IPS DF 6.9 (cell line): ENCODE results near the gene RALGPS1.

Experiments
- DNase-seq: peaks from one replicate; pipeline ENCODE4 v3.0.0-alpha.2; 2013; ENCODE audit warnings: low read depth, low spot score
- H3K27ac ChIP-seq: one replicate; pipeline ENCODE4 v1.5.1; 2013; ENCODE audit warnings: low read length, control low read depth
- H3K27me3 ChIP-seq: 2 replicates; pipeline ENCODE4 v1.6.1; 2013; ENCODE audit warnings: mild to moderate bottlenecking, low read length; ENCODE audit not compliant: control insufficient read depth, insufficient read depth
- H3K36me3 ChIP-seq: 2 replicates; pipeline ENCODE4 v1.6.1; 2013; ENCODE audit warnings: low read length; ENCODE audit not compliant: control insufficient read depth, insufficient read depth
- H3K4me1 ChIP-seq: 2 replicates; pipeline ENCODE4 v1.6.1; 2013; ENCODE audit warnings: low read length; ENCODE audit not compliant: control insufficient read depth, insufficient read depth
- H3K4me3 ChIP-seq: 2 replicates; pipeline ENCODE4 v1.5.1; 2013; ENCODE audit warnings: mild to moderate bottlenecking, low read length
- H3K9me3 ChIP-seq: 2 replicates; pipeline ENCODE4 v1.6.1; 2013; ENCODE audit warnings: low read length, inconsistent platforms; ENCODE audit not compliant: control insufficient read depth, insufficient read depth
- WGBS: extraction: QIAGEN DNeasy Blood & Tissue Kit; methylation state at CpG from one replicate; pipeline ENCODE4 v1.1.7; 2013; ENCODE audit warnings: mixed read lengths, missing lambda C conversion rate; ENCODE audit not compliant: insufficient read length, insufficient coverage; 5-methylcytosine and 5-hydroxymethylcytosine counted together

RALGPS1 gene

GRCh38 chr9:127078336-127078735 lies 163.8 kb downstream of the RALGPS1 start:
- no CpG with 5 or more reads among the region's 6 CpGs for WGBS
- H3K27me3 ChIP-seq = no peaks in the 10 kb centered on the region
- peaks cover 15% of the 10 kb centered on the region; the same call in 1 of the 2 replicates for H3K4me1 ChIP-seq
- no peaks in the 10 kb centered on the region for H3K9me3 ChIP-seq
- no peak overlapping the region for H3K4me3 ChIP-seq
- H3K36me3 ChIP-seq = no peaks in the 10 kb centered on the region; the same call in 1 of the 2 replicates
- no peak overlapping the region for H3K27ac ChIP-seq
- no peak for DNase-seq

- no peak overlapping the region for H3K4me3 ChIP-seq
- no peaks in the 10 kb centered on the region; the same call in 1 of the 2 replicates for H3K36me3 ChIP-seq
- H3K27ac ChIP-seq = no peak overlapping the region
- no peaks in the 10 kb centered on the region for H3K27me3 ChIP-seq
- WGBS = no CpG with 5 or more reads among the region's 1 CpG
- peaks cover 15% of the 10 kb centered on the region; the same call in 1 of the 2 replicates for H3K4me1 ChIP-seq
- H3K9me3 ChIP-seq = no peaks in the 10 kb centered on the region
- DNase-seq = no peak
Measured at GRCh38 chr9:127078988-127079387, 164.4 kb downstream of the RALGPS1 start.

DNA sequence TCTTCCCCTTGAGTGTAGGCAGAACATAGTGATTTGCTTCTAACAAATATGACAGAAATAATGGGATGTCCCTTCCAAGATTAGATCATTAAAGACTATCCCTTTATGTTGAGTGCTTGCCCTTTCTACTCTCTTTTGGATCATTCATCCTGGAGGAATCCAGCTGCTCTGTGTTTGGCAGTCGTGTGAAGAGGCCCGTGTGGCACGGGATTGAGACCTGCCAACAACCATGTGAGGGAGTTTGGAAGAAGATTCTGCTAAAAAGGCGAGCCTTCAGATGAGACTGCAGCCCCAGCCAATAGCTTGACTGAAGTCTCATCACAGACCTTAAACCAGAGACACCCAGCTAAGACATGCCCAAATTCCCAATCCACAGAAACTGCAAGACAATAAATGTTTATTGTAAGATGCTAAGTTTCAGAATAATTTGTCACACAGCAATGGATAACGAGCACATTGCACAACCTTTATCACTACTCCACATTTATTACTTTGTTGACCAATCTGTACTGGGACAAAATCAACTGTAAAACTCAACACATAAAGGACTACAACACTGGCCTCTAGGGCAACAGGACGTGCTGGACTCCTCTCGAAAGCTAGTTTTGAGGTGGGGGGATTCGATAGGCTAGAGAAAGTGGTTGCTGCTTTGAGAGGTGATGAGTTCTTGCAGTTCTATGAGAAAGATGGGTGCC lies 165.0 kb downstream of the RALGPS1 start:
- Histone ChIP-seq H3K36me3 (no peaks in the 10 kb centered on the region; the same call in 1 of the 2 replicates), H3K27ac (no peak overlapping the region), H3K27me3 (no peaks in the 10 kb centered on the region), H3K9me3 (no peaks in the 10 kb centered on the region), H3K4me3 (no peak overlapping the region), H3K4me1 (peaks cover 11% of the 10 kb centered on the region; the same call in 1 of the 2 replicates)
- no CpG with 5 or more reads among the region's 8 CpGs for WGBS
- DNase-seq = no peak

DNA sequence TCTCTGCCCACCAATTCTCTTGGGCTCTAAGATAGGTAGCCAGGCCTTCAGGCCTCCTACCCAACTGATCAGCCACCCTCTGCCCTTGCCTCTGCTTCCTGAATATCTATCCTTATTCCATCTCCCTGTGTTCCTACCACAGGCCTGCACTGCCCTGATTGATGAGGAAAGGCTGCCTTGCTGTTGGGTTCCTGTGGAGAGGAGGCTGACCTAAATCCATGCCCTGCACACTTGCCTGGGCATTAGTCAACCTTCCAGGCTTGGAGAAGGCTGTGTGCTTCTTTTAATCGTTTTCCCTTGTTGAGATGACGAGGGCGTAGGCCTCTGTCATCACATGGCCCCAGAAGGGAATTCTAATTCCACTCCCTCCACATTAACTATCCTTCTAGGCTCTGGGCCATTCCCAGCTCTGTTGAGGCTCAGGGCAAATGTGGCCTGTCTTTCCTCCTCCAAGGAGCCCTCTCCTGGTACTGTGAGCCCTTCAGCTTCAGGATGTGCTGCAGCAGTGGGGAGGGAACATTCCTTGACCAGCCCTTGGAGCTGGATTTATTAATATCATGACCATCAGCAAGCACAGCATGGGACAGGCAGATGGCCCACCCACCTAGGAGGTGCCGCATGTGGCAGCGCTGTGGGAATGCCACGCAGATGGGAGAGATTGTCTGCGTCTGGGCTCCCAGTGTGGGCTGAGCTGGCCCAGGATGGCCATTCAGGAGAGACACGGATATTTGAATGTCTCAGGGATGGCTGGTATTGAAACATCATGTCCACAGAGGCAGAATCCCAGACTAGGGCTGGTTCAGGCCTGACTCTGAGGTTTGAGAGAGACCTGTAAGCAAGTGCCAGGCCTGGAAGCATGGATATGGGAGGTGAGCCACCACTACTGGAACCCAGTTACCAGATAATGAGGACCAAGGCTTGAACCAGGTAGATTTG lies 166.9 kb downstream of the RALGPS1 start:
- Histone ChIP-seq H3K9me3 (no peaks in the 10 kb centered on the region), H3K36me3 (no peaks in the 10 kb centered on the region), H3K27me3 (no peaks in the 10 kb centered on the region), H3K4me1 (peaks cover 6% of the 10 kb centered on the region; the same call in 1 of the 2 replicates), H3K27ac (no peak overlapping the region), H3K4me3 (no peak overlapping the region)
- no peak for DNase-seq
- WGBS = no CpG with 5 or more reads among the region's 8 CpGs

DNA sequence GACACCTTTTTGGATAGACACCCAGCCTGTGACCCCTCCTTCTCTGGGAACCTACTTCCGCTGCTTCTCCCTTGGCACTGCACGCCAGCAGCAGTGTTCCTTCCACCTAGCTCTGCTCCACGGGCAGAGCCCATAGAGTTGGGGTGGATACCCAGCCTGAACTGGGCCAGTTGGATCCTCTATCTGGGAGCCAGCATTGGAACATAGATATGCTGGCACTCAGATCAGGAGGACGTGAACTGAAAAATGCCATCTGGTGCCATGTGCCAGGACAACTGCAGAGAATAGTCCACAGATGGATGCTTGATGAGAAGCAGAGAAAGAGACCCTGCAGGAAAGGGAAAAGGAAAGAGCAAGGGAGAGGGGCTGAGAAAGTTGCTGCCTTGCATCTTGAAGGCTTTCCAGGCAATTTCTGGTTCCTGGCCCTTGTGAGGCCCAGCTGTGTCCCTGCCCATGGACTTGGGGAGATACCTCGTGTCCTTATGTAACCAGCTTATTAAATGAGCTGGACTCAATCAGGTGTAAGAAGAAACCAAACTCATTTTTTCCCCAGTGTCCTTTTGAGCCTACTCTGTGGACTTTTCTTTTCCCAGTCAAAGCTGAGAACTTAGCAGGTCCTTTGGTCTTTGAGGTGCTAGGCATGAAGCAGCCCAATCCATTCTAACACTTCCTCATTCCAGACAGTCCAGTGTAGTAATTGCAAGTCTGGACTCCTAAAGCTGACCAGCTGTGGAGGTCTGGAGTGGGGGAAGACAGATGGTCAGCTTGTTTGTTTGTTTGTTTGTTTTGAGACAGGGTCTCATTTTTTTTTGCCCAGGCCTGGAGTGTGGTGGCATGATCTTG lies 168.8 kb downstream of the RALGPS1 start:
- DNase-seq = no peak

DNA sequence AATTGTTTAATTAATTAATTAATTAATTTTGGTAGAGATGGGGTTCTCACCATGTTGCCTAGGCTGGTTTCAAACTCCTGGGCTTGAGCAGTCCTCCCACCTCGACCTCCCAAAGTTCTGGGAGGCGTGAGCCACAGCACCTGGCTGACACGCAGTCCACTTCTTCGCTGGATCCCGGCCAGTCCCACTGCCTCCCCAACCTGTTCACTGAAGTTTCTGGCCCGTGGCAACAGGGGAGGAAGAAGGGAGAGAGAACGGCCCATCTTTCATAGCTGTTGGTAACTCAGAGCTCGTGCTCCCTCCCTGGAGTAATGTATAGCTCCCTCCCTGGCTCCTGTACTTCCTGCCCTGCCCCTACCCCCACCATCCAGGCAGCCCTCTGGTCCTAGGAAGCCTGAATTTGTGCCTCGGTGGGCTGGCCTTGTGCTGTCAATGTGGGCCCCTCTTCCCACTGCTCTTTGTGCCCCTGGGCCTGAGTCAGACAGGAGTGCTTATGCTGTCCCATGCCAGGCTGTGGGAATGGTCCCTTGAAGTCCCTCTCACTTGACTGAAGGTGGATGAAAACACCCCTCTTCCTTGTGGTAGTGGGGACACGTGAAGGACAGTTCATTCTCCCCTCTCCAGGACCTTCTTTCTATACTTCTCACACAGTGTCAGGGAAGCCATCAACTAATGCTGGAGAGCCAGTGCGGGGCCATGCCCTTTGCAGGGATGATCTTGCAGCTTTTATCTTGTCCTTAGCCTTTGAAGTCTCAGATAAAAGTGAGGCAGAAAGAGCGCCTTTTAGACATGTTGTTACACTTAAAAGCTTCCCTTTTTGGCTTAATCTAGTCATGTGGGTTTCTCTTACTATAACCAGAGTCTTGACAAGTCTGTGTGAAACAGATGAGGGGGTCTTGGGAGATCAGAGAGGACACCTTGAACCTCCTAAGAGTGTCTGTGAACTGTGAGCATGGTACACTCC lies 169.8 kb downstream of the RALGPS1 start:
- WGBS = no CpG with 5 or more reads among the region's 12 CpGs
- Histone ChIP-seq H3K4me3 (no peak overlapping the region), H3K36me3 (no peaks in the 10 kb centered on the region), H3K9me3 (no peaks in the 10 kb centered on the region), H3K4me1 (no peaks in the 10 kb centered on the region), H3K27ac (no peak overlapping the region), H3K27me3 (no peaks in the 10 kb centered on the region)
- no peak for DNase-seq

More for the DNA sequence above, 168.8 kb downstream of the RALGPS1 start:
- Histone ChIP-seq H3K27ac (no peak overlapping the region), H3K4me1 (no peaks in the 10 kb centered on the region), H3K27me3 (no peaks in the 10 kb centered on the region), H3K4me3 (no peak overlapping the region), H3K9me3 (no peaks in the 10 kb centered on the region), H3K36me3 (no peaks in the 10 kb centered on the region)
- WGBS = no CpG with 5 or more reads among the region's 5 CpGs

DNA sequence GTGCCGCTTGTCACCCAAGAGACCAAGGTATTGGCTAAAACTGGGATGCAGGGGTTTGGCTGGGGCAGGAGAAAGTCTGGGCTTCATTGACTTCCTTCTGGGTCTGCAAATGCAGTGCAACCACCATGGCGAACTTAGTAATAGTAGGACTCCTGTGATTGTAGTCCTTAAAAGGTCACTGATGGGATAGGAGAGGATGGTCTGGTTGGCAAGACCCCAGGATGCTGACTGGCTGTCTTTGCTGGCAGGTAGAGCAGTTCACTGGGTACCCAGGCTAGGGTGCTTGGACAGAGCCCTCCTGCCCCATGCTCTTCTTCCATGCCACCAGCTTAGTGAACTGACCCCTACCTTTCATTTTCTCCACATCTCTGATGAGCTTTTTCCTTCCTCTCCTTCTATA lies 170.6 kb downstream of the RALGPS1 start:
- no peaks in the 10 kb centered on the region for H3K9me3 ChIP-seq
- H3K27me3 ChIP-seq = no peaks in the 10 kb centered on the region
- DNase-seq = no peak
- no peaks in the 10 kb centered on the region for H3K36me3 ChIP-seq
- no CpG with 5 or more reads among the region's 2 CpGs for WGBS
- no peak overlapping the region for H3K4me3 ChIP-seq
- no peaks in the 10 kb centered on the region for H3K4me1 ChIP-seq
- H3K27ac ChIP-seq = no peak overlapping the region

- no peaks in the 10 kb centered on the region for H3K4me1 ChIP-seq
- no peaks in the 10 kb centered on the region for H3K9me3 ChIP-seq
- WGBS = no CpG with 5 or more reads among the region's 4 CpGs
- no peaks in the 10 kb centered on the region for H3K27me3 ChIP-seq
- no peak overlapping the region for H3K4me3 ChIP-seq
- no peak for DNase-seq
- no peaks in the 10 kb centered on the region for H3K36me3 ChIP-seq
- no peak overlapping the region for H3K27ac ChIP-seq
Measured at GRCh38 chr9:127086771-127087170, 172.2 kb downstream of the RALGPS1 start.

DNA sequence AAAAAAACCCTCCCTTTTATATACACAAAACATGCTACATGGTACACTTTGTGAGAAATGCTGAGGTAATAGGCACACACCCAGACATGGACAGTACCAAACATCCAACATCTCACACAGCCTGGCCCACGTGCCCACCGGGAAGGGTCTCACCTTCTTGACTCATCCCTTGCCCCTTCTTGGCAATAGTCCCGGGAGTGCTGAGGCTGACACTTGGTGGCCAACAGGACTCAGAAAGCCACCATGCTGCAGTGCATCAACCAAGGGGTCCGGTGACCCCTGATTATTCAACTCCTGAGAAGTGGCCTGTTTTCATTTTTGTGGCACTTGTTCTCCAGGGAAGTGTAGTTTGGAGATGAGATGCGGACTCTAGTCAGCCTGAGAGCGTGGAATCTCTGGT lies 172.8 kb downstream of the RALGPS1 start:
- Histone ChIP-seq H3K27me3 (no peaks in the 10 kb centered on the region), H3K9me3 (no peaks in the 10 kb centered on the region), H3K27ac (no peak overlapping the region), H3K4me3 (no peak overlapping the region), H3K36me3 (no peaks in the 10 kb centered on the region), H3K4me1 (no peaks in the 10 kb centered on the region)
- DNase-seq = no peak
- no CpG with 5 or more reads among the region's 6 CpGs for WGBS
